Measurements from ENCODE around the gene PDE4B. TPM values are rescaled to one million over a fixed set of nuclear protein-coding genes. Genes with fewer than 3 reads are reported as not detected.

Gene PDE4B
- polyA plus RNA-seq, 2 of the 4 experiments (the other 2 are of a cell fraction): 20.2 to 56.8 TPM

- H3K27ac ChIP-seq: peak overlapping the region; percentile 69 to 95
- DNase-seq (ENCODE audit: low read depth in 1 of 2, low spot score in 1 of 2): no peak
- H3K4me3 ChIP-seq: no peak overlapping the region
- H3K9me3 ChIP-seq: no peaks in the 10 kb centered on the region
- CTCF ChIA-PET: interaction anchor here (0.9 kb wide), 1 partner anchor 450 kb away, joined by 3 read pairs; no protein-coding TSS in a partner anchor
- no peak for ATAC-seq
- TF ChIP-seq FOSB (CRISPR knock-in tag; IDR thresholded peaks at IDR 0.05) (no peak), HEYL (CRISPR knock-in tag; IDR thresholded peaks at IDR 0.05) (no peak), RCOR1 (IDR thresholded peaks at IDR 0.05; ENCODE audit: low read depth, low read length) (no peak), CBX8 (IDR thresholded peaks at IDR 0.05) (no peak), ZSCAN20 (CRISPR knock-in tag; IDR thresholded peaks at IDR 0.05) (no peak), PBX3 (IDR thresholded peaks at IDR 0.05) (no peak), SREBF2 (IDR thresholded peaks at IDR 0.05) (no peak), NPAS2 (CRISPR knock-in tag; IDR thresholded peaks at IDR 0.05; ENCODE audit: borderline replicate concordance) (no peak), PHF8 (IDR thresholded peaks at IDR 0.05; ENCODE audit: borderline replicate concordance, low read depth) (no peak), GATA3 (IDR thresholded peaks at IDR 0.05; ENCODE audit: borderline replicate concordance) (no peak), HOXA7 (CRISPR knock-in tag; IDR thresholded peaks at IDR 0.05) (no peak), HDAC2 (IDR thresholded peaks at IDR 0.05) (no peak)
- POLR2A ChIA-PET: no interaction called here
- H3K4me1 ChIP-seq: peaks cover 91% of the 10 kb centered on the region
- peak overlapping the region; percentile 57 for H3K4me2 ChIP-seq
- no peak for FAIRE-seq
These were observed 468.7 kb downstream of the PDE4B start for GRCh38 chr1:66261364-66261763.

GRCh38 chr1:66262208-66262963, 469.7 kb downstream of the PDE4B start:
- peaks cover 89% of the 10 kb centered on the region for H3K4me1 ChIP-seq
- 0 out of 3 replicates have a peak overlapping the region, but pooled peaks have one; percentile 14 for H3K4me3 ChIP-seq
- peak; percentile 13 for FAIRE-seq
- ChIA-PET POLR2A (interaction anchor here (0.9 kb wide), 1 partner anchor 9 kb away, joined by 3 read pairs; no protein-coding TSS in a partner anchor), CTCF (interaction anchor here (1.1 kb wide), 1 partner anchor 19 kb away, joined by 4 read pairs; no protein-coding TSS in a partner anchor)
- WGBS (ENCODE audit: missing lambda C conversion rate): 13% methylated on average over 6 of the region's 6 CpGs
- peak overlapping the region; percentile 57 for H3K4me2 ChIP-seq
- peak; percentile 91 to 93 for ATAC-seq
- no peaks in the 10 kb centered on the region for H3K9me3 ChIP-seq
- peak overlapping the region; percentile 69 to 95 for H3K27ac ChIP-seq
- DNase-seq (ENCODE audit: low read depth in 1 of 2, low spot score in 1 of 2): peak; percentile 35 to 85
- TF ChIP-seq POLR2A (IDR thresholded peaks at IDR 0.05; ENCODE audit: low read length): no peak
- TF ChIP-seq EHMT2 (IDR thresholded peaks at IDR 0.05; ENCODE audit: low read depth): no peak
- peak; percentile 46 to 72; a peak in 3 of 5 replicates for TF ChIP-seq EP300 (IDR thresholded peaks at IDR 0.05)
- TF ChIP-seq ESRRA (IDR thresholded peaks at IDR 0.05; ENCODE audit: borderline replicate concordance, low read length): no peak
- TF ChIP-seq ELK1 (IDR thresholded peaks at IDR 0.05; ENCODE audit: low read depth, low read length): no peak
- no peak for TF ChIP-seq NPAS2 (CRISPR knock-in tag; IDR thresholded peaks at IDR 0.05; ENCODE audit: borderline replicate concordance)
- peak; percentile 42; the same call in 1 of the 2 replicates for TF ChIP-seq MAX (IDR thresholded peaks at IDR 0.05)
- no peak for TF ChIP-seq CTCF (IDR thresholded peaks at IDR 0.05)
- TF ChIP-seq CEBPB (IDR thresholded peaks at IDR 0.05): peak; percentile 61 to 76; a peak in 3 of 4 replicates
- TF ChIP-seq BCL3 (IDR thresholded peaks at IDR 0.05): peak; percentile 50; the same call in 1 of the 3 replicates
- peak; percentile 64 for TF ChIP-seq JUNB (IDR thresholded peaks at IDR 0.05)
- no peak for TF ChIP-seq HOXA7 (CRISPR knock-in tag; IDR thresholded peaks at IDR 0.05)
- TF ChIP-seq SMC3 (IDR thresholded peaks at IDR 0.05): peak; percentile 28; the same call in 1 of the 3 replicates
- no peak for TF ChIP-seq ZFP36 (IDR thresholded peaks at IDR 0.05; ENCODE audit: borderline replicate concordance, partially characterized antibody)
- no peak for TF ChIP-seq TP53 (CRISPR knock-in tag; IDR thresholded peaks at IDR 0.05)
- peak; percentile 73; the same call in 1 of the 2 replicates for TF ChIP-seq GATA3 (IDR thresholded peaks at IDR 0.05; ENCODE audit: borderline replicate concordance)
- TF ChIP-seq HOXB5 (CRISPR knock-in tag; IDR thresholded peaks at IDR 0.05): peak; percentile 13; the same call in 1 of the 2 replicates
- no peak for TF ChIP-seq RARB (CRISPR knock-in tag; IDR thresholded peaks at IDR 0.05)
- TF ChIP-seq ZC3H11A (IDR thresholded peaks at IDR 0.05): no peak
- no peak for TF ChIP-seq RCOR1 (IDR thresholded peaks at IDR 0.05; ENCODE audit: low read depth, low read length)
- TF ChIP-seq NR3C1 (IDR thresholded peaks at IDR 0.05): no peak
- TF ChIP-seq HEYL (CRISPR knock-in tag; IDR thresholded peaks at IDR 0.05): no peak
- no peak for TF ChIP-seq HES2 (IDR thresholded peaks at IDR 0.05)
- TF ChIP-seq FOSL2 (IDR thresholded peaks at IDR 0.05): peak; percentile 72
- TF ChIP-seq FOSL2 (CRISPR knock-in tag; IDR thresholded peaks at IDR 0.05): peak; percentile 84
- TF ChIP-seq MYC (IDR thresholded peaks at IDR 0.05; ENCODE audit: borderline replicate concordance, low read length): no peak
- no peak for TF ChIP-seq CBX2 (IDR thresholded peaks at IDR 0.05; ENCODE audit: borderline replicate concordance, low read depth)

Measured in A549 (cell line).